Stimulated activated CD8-positive, alpha-beta memory T cell treated with anti-CD3 and anti-CD28 coated beads, Interleukin-4, amount 100 ng/mL, for 48 hours (primary cell): ENCODE measurements around the gene PPP1R37.
A peak's percentile ranks its signal among the peaks of the same experiment; 100 is the strongest.

Source experiments
- DNase-seq: peaks from one replicate; pipeline ENCODE4 v3.0.0-alpha.2; 2020

Gene PPP1R37

DNA sequence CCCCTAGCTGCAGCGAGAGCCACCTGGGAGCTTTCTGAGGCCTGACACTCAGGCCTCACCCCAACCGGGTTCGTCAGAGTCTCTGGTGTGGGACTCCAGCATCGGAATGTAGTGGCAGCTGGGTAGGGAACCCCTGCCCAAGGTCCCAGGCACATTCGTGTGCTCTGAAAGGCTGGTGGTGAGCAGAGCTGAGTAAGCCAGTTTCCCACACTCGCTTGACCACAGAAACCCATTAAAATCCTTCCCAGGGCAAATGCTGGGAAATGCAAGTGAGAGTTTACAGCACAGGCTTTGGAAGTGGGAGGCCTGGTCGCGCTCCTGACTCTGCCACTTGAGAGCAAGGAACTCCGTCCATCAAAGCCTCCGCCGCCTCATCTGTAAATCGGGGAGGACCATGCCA lies 80.8 kb downstream of the PPP1R37 start:
- no peak for DNase-seq

GRCh38 chr19:45175515-45176345 lies 82.8 kb downstream of the PPP1R37 start:
- no peak for DNase-seq

DNA sequence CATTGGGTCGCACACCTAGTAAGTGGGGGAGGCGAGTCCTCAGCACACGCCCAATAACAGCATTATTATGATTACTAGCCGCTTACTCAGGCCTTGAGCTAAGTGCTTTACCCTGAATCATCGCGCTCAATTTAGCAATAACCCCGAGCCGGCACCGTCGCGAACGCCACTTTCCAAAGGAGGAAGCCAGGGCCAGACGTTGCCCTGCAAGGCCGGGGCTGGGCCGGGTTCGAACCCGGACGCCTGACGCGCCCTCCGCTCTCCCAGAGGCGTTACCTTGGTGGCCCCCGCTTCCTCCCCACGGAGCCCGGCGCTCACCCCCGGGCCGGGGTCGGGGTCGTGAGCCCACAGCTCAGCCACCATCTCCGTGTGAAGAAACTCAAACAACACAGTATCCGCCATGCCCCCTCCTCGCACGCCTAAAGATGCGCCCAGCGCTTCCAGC lies 84.9 kb downstream of the PPP1R37 start, which contains the start of gene TRAPPC6A:
TSS of gene TRAPPC6A (minus strand) at position 421 of the 445 bp plus-strand sequence. CDS start at position 402, 19 bp downstream.
- DNase-seq = no peak

DNA sequence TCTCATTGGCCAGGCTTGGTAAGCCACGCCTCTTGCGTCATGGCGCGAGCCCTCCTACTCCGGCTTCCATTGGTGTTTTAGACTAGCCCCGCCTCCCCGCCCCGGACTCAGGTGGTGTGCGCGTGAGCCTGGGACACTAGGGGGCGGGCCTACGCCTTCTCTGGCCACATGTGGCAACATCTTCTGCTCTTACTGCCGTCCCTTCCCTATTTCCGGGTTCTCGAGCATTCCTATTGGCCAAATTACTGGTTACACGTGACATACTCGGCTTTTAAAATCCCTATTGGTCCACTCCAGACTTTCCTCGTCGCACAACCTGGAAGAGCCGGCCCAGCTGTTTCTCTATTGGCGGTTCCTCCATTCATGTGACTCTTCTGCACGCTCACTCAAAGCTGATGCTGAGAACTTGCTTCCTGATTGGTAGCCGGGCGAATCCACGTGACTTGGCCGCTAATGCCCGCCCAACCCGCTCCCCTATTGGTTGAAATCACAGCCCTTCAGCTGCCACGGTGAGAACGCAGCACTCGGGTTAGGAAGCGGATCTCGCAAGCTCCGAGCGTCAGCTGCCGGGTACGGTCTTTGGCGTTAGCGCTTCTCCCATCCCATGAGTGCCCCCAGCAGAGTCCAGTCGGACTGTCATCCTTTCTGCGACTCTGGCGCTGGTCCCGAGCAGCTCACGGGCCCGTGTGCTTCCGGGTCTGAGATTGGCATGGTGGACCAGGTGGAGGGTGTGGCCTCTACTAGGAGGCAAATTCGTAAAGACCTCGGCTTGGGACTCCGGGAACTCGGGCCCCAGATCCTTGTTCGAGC lies 85.5 kb downstream of the PPP1R37 start, which contains the start of gene BLOC1S3:
TSS of gene BLOC1S3 (plus strand) at position 523 of the 810 bp plus-strand sequence. CDS start 513 bp downstream, outside the sequence.
- peak; percentile 100 for DNase-seq

GRCh38 chr19:45179072-45179891 lies 86.3 kb downstream of the PPP1R37 start:
- DNase-seq = peak; percentile 57

GRCh38 chr19:45179892-45180370 lies 87.0 kb downstream of the PPP1R37 start:
- DNase-seq = no peak

DNA sequence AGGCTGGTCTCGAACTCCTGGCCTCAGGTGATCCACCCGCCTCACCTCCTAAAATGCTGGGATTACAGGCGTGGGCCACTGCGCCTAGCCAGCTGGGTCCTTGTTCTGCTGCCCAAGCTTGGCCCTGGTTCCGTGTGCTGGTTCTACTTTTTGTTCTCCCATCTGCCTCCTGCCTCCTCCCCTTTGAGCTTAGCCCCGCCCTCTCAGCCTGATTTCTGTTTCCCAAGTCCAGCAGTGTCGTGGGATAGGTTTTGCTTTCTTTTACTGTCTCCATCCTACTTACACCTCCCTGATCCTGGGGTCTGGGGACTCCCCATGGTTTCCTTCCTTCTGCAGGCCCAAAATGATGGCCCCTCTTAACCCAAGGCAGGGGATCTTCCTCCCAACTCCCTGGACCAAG lies 88.0 kb downstream of the PPP1R37 start:
- DNase-seq = no peak

DNA sequence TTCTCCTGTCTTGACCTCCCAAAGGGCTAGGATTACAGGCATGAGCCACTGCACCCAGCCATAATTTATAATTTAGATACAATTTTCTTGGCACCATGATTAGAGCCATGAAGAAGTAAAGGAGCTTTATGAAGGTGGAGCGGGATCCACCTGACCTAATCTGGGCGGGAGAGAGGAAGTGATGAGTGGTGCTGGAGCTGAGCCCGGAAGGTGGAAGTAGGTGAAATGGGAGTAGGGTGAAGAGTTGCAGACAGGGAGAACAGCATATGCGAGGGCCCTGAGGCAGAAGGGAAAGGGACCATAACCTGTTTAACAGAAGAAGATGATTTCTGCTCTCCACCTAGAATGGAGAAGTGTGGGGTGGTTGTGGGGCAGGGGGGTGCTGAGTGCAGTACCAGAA lies 89.8 kb downstream of the PPP1R37 start:
- DNase-seq = no peak

- no peak for DNase-seq
These were observed 91.1 kb downstream of the PPP1R37 start for GRCh38 chr19:45184115-45184514.

DNA sequence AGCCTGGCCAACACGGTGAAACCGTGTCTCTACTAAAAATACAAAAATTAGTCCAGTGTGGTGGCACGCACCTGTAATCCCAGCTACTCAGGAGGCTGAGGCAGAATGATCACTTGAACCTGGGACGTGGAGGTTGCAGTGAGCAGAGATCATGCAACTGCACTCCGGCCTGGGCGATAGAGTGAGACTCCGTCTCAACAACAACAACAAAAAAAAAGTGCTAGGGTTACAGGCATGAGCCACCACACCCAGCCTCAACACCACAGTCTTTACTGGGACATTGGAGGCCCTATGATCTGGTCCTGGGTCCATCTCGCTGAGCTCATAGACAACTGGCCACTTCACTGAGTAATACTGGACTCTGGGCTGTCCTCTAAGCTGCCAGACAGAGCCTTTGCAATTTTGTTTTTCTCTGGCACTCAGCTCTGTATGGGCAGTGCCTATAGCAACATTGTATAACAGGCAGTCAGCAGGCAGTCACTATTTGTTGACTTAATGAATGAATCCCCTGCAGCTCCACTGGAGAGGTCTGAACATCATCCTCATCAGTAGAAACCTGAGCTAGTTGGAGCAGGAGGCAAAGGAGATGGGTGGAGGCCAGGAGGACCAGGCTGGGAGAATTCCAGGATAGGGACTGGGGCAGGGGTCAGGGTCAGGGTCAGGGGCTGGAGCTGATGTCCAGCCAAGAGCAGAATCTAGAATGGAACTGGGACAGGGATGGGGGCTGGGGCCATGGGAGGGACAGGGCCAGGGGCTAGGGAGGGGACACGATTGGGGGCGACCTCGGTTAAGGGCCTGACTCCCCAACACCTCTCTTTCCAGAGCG lies 93.7 kb downstream of the PPP1R37 start:
- DNase-seq = no peak

GRCh38 chr19:45187421-45188100 lies 94.6 kb downstream of the PPP1R37 start:
- no peak for DNase-seq

- no peak for DNase-seq
These were observed 97.0 kb downstream of the PPP1R37 start for GRCh38 chr19:45189971-45190370.

GRCh38 chr19:45191375-45191774 lies 98.4 kb downstream of the PPP1R37 start:
- no peak for DNase-seq

- DNase-seq = no peak
These were observed 102.8 kb downstream of the PPP1R37 start for GRCh38 chr19:45195764-45196163.
